PC-9 (cell line): ENCODE results near the gene DBNL. TPM values are rescaled to one million over a fixed set of nuclear protein-coding genes. Genes with fewer than 3 reads are reported as not detected.

Experiments used
- BruUV-seq: library from RNA; stranded (reverse); fragments of 400-500 nt; replicated peaks from 2 replicates; lab custom pipeline; 2021; lab: Mats Ljungman, UMichigan
- CTCF ChIA-PET: fragments of 300-600 bp; sonication (Branson Sonifier 250); formaldehyde crosslinking; loops from one replicate; lab custom pipeline; 2022; ENCODE audit warnings: antibody characterized with exemption; lab: Charles Lee
- POLR2A ChIA-PET: fragments of 300-600 bp; sonication (Branson Sonifier 250); formaldehyde crosslinking; loops from one replicate; lab custom pipeline; 2022; ENCODE audit warnings: antibody characterized with exemption; ENCODE audit not compliant: unreplicated experiment; lab: Charles Lee
- DNase-seq, 2 experiments: peaks; one replicate each; pipeline versions ENCODE4 v3.0.0 to v3.0.0-alpha.2; 2015 to 2022; ENCODE audit warnings: mixed read lengths in 1 of 2
- H2AFZ ChIP-seq: fragments of 200-600 bp; sonication (generic); 2 replicates; pipeline ENCODE4 v1.8.1; 2017; ENCODE audit warnings: antibody characterized with exemption
- H3F3A ChIP-seq: fragments of 200-600 bp; sonication (generic); 2 replicates; pipeline ENCODE4 v1.8.1; 2017; ENCODE audit warnings: antibody characterized with exemption, mild to moderate bottlenecking, low read depth; ENCODE audit not compliant: insufficient read depth
- H3K27ac ChIP-seq: fragments of 200-600 bp; sonication (generic); 2 replicates; pipeline ENCODE4 v1.6.1; 2016; ENCODE audit warnings: mixed run types
- H3K27me3 ChIP-seq: fragments of 200-600 bp; sonication (generic); 2 replicates; pipeline ENCODE4 v1.6.1; 2016; ENCODE audit warnings: low read depth, mixed run types; ENCODE audit not compliant: insufficient read depth
- H3K36me3 ChIP-seq: fragments of 200-600 bp; sonication (generic); 2 replicates; pipeline ENCODE4 v1.6.1; 2016; ENCODE audit warnings: low read depth, mixed run types
- H3K4me1 ChIP-seq: fragments of 200-600 bp; sonication (generic); replicated peaks from 2 replicates; pipeline ENCODE4 v1.6.1; 2016; ENCODE audit warnings: mixed run types; ENCODE audit not compliant: insufficient read depth
- H3K4me2 ChIP-seq: fragments of 200-600 bp; sonication (generic); 2 replicates; pipeline ENCODE4 v1.6.1; 2017; ENCODE audit warnings: mixed run types
- H3K4me3 ChIP-seq: fragments of 200-600 bp; sonication (generic); 2 replicates; pipeline ENCODE4 v1.6.1; 2016; ENCODE audit warnings: mixed run types
- H3K79me2 ChIP-seq: fragments of 200-600 bp; sonication (generic); 2 replicates; pipeline ENCODE4 v1.6.1; 2017; ENCODE audit warnings: low read depth, mixed run types
- H3K9me2 ChIP-seq: fragments of 200-600 bp; sonication (generic); 2 replicates; pipeline ENCODE4 v1.8.1; 2017; ENCODE audit warnings: mild to moderate bottlenecking; ENCODE audit not compliant: insufficient read depth
- H3K9me3 ChIP-seq: fragments of 200-600 bp; sonication (generic); 2 replicates; pipeline ENCODE4 v1.8.1; 2016; ENCODE audit warnings: low read depth; ENCODE audit not compliant: insufficient read depth
- H4K20me1 ChIP-seq: fragments of 200-600 bp; sonication (generic); 2 replicates; pipeline ENCODE4 v1.8.1; 2017; ENCODE audit not compliant: insufficient read depth
- CTCF ChIP-seq: fragments of 200-600 bp; sonication (generic); conservative IDR thresholded peaks from 2 replicates; pipeline ENCODE4 v1.6.1; 2017; ENCODE audit warnings: mixed run types, antibody characterized with exemption, mild to moderate bottlenecking, moderate library complexity
- EZH2 ChIP-seq: fragments of 200-600 bp; sonication (generic); IDR thresholded peaks from 2 replicates; pipeline ENCODE4 v1.8.0; 2017; ENCODE audit warnings: antibody characterized with exemption, low read depth
- intact Hi-C: fragments of 100-400 bp; cut with micrococcal nuclease; formaldehyde crosslinking; loops from one replicate; pipeline ENCODE4 v1.10.0; 2022; ENCODE audit not compliant: unreplicated experiment
- total RNA-seq: library from RNA; stranded (reverse); gene quantifications from 2 replicates; pipeline ENCODE4 v1.2.3, GENCODE V29; 2021

DBNL gene
- total RNA-seq, 1 experiment from 2014 or later, result 70.7 TPM

- Histone ChIP-seq H3K9me2 (no peaks in the 10 kb centered on the region), H3F3A (peaks cover 45% of the 10 kb centered on the region; the same call in 1 of the 2 replicates), H3K4me3 (no peak overlapping the region), H3K27ac (no peak overlapping the region), H2AFZ (no peak overlapping the region), H4K20me1 (peaks cover 23% of the 10 kb centered on the region; the same call in 1 of the 2 replicates), H3K4me1 (peaks cover 6% of the 10 kb centered on the region), H3K27me3 (no peaks in the 10 kb centered on the region), H3K79me2 (no peaks in the 10 kb centered on the region), H3K36me3 (no peaks in the 10 kb centered on the region), H3K9me3 (no peaks in the 10 kb centered on the region), H3K4me2 (no peak overlapping the region)
- no peak for DNase-seq
- CTCF ChIA-PET, result no interaction called here
- intact Hi-C loops, result no loop called here
- BruUV-seq, result no TSS peak
- TF ChIP-seq EZH2 (no peak), CTCF (no peak)
- POLR2A ChIA-PET, result no interaction called here
These were observed 21.6 kb downstream of the DBNL start for GRCh38 chr7:44066111-44066460.

- Histone ChIP-seq H3K9me2 (no peaks in the 10 kb centered on the region), H2AFZ (no peak overlapping the region), H3K36me3 (no peaks in the 10 kb centered on the region), H3F3A (peaks cover 47% of the 10 kb centered on the region; the same call in 1 of the 2 replicates), H3K9me3 (no peaks in the 10 kb centered on the region), H3K27me3 (no peaks in the 10 kb centered on the region), H3K4me1 (peaks cover 11% of the 10 kb centered on the region), H3K79me2 (no peaks in the 10 kb centered on the region), H3K27ac (no peak overlapping the region), H3K4me3 (no peak overlapping the region), H3K4me2 (no peak overlapping the region), H4K20me1 (peaks cover 21% of the 10 kb centered on the region; the same call in 1 of the 2 replicates)
- CTCF ChIA-PET, result no interaction called here
- TF ChIP-seq EZH2, result no peak
- no peak for TF ChIP-seq CTCF
- no peak for DNase-seq
- BruUV-seq, result no TSS peak
- intact Hi-C loops, result no loop called here
- POLR2A ChIA-PET, result interaction anchor here (0.6 kb wide), 1 partner anchor 97 kb away, joined by 8 read pairs; no protein-coding TSS in a partner anchor
These were observed 22.1 kb downstream of the DBNL start for GRCh38 chr7:44066494-44067063.

- peaks cover 16% of the 10 kb centered on the region; the same call in 1 of the 2 replicates for H4K20me1 ChIP-seq
- H3K9me3 ChIP-seq, result no peaks in the 10 kb centered on the region
- H3K36me3 ChIP-seq, result no peaks in the 10 kb centered on the region
- no TSS peak for BruUV-seq
- CTCF ChIA-PET, result no interaction called here
- H3K4me1 ChIP-seq, result peaks cover 16% of the 10 kb centered on the region
- H2AFZ ChIP-seq, result no peak overlapping the region
- intact Hi-C loops, result no loop called here
- no peak overlapping the region for H3K4me3 ChIP-seq
- no peak overlapping the region for H3K27ac ChIP-seq
- TF ChIP-seq CTCF (no peak), EZH2 (no peak)
- DNase-seq, result no peak
- no peak overlapping the region for H3K4me2 ChIP-seq
- H3K79me2 ChIP-seq, result no peaks in the 10 kb centered on the region
- peaks cover 53% of the 10 kb centered on the region; the same call in 1 of the 2 replicates for H3F3A ChIP-seq
- H3K9me2 ChIP-seq, result no peaks in the 10 kb centered on the region
- no peaks in the 10 kb centered on the region for H3K27me3 ChIP-seq
- POLR2A ChIA-PET, result interaction anchor here (0.6 kb wide), 1 partner anchor 96 kb away, joined by 8 read pairs; no protein-coding TSS in a partner anchor
These were observed 22.8 kb downstream of the DBNL start for GRCh38 chr7:44067064-44067951.
